Skeletal muscle tissue (tissue), 4 donors: Measurements from ENCODE around the gene FGF4. TPM values are rescaled to one million over a fixed set of nuclear protein-coding genes. Genes with fewer than 3 reads are reported as not detected.
"Not testable (repeated sequence)": the region's sequence is repeated elsewhere in the genome, so short reads cannot be mapped to it uniquely, and the experiment has no call there.

Source experiments
- H3K27ac ChIP-seq: one replicate; pipeline ENCODE4 v1.7.0; 2013; ENCODE audit warnings: mild to moderate bottlenecking, low read depth, low read length, inconsistent platforms
- H3K27me3 ChIP-seq, 3 donors: one replicate each; pipeline ENCODE4 v1.7.0; 2013; ENCODE audit warnings: low read length in 3 of 3; ENCODE audit not compliant: control insufficient read depth in 3 of 3, insufficient read depth in 3 of 3
- H3K36me3 ChIP-seq, 3 donors: one replicate each; pipeline ENCODE4 v1.7.0; 2013; ENCODE audit warnings: low read length in 3 of 3; ENCODE audit not compliant: control insufficient read depth in 3 of 3, insufficient read depth in 3 of 3
- H3K4me1 ChIP-seq, 3 donors: one replicate each; pipeline ENCODE4 v1.7.0; 2013; ENCODE audit warnings: low read length in 3 of 3, mild to moderate bottlenecking in 3 of 3; ENCODE audit not compliant: control insufficient read depth in 3 of 3, insufficient read depth in 3 of 3
- H3K4me3 ChIP-seq, 3 donors: one replicate each; pipeline ENCODE4 v1.7.0; 2013; ENCODE audit warnings: low read length in 3 of 3
- H3K9ac ChIP-seq, 3 donors: one replicate each; pipeline ENCODE4 v1.7.0; 2013; ENCODE audit warnings: low read length in 3 of 3, mild to moderate bottlenecking in 3 of 3, moderate library complexity in 2 of 3, low read depth in 1 of 3
- H3K9me3 ChIP-seq, 3 donors: one replicate each; pipeline ENCODE4 v1.7.0; 2013; ENCODE audit warnings: low read length in 3 of 3; ENCODE audit not compliant: control insufficient read depth in 3 of 3
- total RNA-seq: library from RNA; depleted of rRNA; stranded (reverse); fragments of >200 nt; gene quantifications from one replicate; pipeline ENCODE4 v1.2.3, GENCODE V29; 2014
- donor health status: Osteomylitis.

Gene FGF4
- total RNA-seq, 1 donor from 2014 or later, result 1.6 TPM

DNA sequence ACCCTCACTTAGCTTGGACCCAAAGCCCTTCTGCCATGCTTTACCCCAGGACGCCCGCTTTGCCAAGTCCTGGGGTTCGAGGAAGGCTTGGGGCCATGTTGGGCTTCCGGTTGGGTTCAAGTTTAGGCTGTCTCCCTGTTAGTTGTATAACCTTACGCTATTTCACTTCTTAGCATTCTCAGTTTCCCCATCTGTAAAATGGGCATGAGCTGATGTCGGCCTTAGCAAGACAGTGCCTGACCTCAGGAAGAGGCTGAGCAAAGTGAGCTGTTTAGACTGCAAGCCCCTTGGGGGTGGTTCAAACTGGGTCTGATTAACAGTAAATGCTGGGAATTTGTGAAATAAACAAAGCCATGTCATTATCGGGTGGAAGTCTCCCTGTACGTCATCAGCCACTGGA lies 3.2 kb upstream of the FGF4 start:
- H3K9ac ChIP-seq, result no peak overlapping the region
- peaks cover 41 to 56% (median 42%) of the 10 kb centered on the region in 3 donors for H3K27me3 ChIP-seq
- no peak overlapping the region for H3K4me3 ChIP-seq
- H3K9me3 ChIP-seq, result no peaks in the 10 kb centered on the region
- H3K36me3 ChIP-seq, result no peaks in the 10 kb centered on the region
- no peaks in the 10 kb centered on the region for H3K4me1 ChIP-seq
- no peak overlapping the region for H3K27ac ChIP-seq

DNA sequence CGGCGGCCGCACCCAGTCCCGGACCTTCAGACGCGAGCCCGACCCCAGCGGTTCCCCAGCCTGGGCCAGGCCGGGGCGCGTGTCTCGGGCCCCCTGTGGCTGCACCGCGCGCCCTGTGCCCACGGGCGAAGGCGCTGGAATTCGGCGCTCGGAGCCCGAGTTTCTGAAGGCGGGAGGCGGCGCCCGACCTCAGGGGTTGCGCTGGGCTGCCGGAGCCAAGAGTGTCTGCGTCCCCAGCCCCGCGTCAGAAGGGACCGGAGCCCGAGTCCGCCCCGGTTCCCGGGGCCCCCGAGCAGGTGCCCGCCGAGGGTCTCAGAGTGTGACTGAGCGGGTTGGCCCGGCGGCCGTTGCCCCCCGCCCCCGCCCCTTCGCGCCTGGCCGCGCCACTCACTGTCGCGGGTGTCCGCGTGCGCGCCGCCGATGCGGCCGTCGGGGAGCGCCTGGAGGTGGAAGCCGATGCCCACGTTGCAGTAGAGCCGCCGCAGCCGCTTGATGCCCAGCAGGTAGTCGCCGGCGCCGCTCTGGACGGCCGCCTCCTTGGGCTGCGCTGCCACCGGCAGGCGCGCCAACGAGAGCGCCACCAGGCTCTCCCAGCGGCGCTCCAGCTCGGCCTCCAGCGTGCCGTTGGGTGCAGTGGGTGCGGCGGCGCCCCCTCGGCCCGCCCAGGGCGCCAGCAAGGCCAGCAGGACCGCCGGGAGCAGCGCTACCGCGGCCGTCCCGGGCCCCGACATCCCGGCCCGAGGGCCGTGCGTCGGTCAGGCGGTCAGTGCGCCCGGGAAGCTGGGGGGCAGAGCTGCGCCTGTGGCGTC lies 583 bp downstream of the FGF4 start:
- Histone ChIP-seq H3K9me3 (no peaks in the 10 kb centered on the region), H3K36me3 (no peaks in the 10 kb centered on the region), H3K27me3 (peaks cover 52 to 65% (median 57%) of the 10 kb centered on the region in 3 donors), H3K4me3 (no peak overlapping the region), H3K27ac (no peak overlapping the region), H3K9ac (no peak overlapping the region), H3K4me1 (peaks cover 0 to 3% (median 0%) of the 10 kb centered on the region in 3 donors)

DNA sequence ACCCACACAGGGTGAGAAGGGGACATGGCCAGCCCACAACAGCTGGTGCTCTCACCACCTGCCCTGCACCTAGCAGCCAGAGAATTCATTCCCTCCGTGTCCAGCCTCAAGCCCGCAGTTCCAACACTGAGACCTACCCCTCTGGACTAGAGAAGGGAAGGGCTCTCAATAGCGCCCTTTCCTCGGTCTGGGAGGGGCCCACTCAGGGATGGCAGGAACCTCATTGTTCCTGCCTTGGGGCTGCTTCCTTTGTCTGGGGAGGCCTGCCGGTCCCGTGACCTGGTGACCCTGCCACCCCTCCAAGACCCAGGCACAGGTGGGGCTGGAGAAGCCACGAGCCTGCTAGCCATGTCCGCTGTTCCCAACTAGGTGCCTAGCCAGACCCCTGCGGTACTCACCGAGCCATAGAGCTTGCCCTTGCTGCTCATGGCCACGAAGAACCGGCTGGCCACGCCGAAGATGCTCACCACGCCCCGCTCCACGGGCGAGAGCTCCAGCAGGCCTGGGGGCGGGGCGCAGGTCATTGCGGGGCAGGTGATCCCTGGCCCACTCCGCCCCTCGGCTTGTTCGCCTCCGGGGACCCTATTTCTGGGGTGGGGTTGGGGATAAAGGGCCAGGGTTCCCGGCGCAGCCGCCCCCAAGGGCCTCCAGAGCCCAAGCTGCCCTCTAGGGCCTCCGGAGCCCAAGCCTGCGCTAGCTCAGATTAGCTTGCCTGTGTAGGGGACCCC lies 1.4 kb downstream of the FGF4 start:
- H3K4me3 ChIP-seq, result no peak overlapping the region
- H3K27ac ChIP-seq, result no peak overlapping the region
- H3K36me3 ChIP-seq, result no peaks in the 10 kb centered on the region
- peaks cover 0 to 2% (median 0%) of the 10 kb centered on the region in 3 donors for H3K9me3 ChIP-seq
- H3K9ac ChIP-seq, result no peak overlapping the region
- H3K27me3 ChIP-seq, result peaks cover 59 to 73% (median 64%) of the 10 kb centered on the region in 3 donors
- H3K4me1 ChIP-seq, result peaks cover 0 to 3% (median 0%) of the 10 kb centered on the region in 3 donors

DNA sequence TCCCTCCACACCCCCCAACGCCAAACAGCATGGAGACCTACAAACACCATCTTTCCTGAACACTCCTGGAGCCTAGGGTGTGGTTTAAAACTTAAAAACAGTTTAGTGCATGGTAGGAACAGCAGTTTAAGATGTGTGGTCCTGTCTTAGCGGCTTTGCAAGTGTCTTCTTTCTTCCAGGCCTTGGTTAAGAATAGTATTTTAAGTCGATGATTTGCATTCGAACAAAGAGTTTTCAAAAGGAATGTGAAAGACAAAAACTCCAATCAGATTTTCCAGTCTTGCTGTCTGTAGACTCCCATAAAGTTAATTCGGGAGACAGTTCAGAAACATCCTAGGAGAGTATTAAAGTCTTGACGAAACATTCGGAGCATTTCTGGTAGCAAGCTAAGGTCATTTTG lies 3.7 kb downstream of the FGF4 start:
- Histone ChIP-seq H3K9me3 (peaks cover 0 to 2% (median 0%) of the 10 kb centered on the region in 3 donors), H3K27me3 (peaks cover 52 to 71% (median 59%) of the 10 kb centered on the region in 3 donors), H3K27ac (no peak overlapping the region), H3K4me3 (no peak overlapping the region), H3K4me1 (peaks cover 0 to 3% (median 0%) of the 10 kb centered on the region in 3 donors), H3K36me3 (no peaks in the 10 kb centered on the region), H3K9ac (no peak overlapping the region)

DNA sequence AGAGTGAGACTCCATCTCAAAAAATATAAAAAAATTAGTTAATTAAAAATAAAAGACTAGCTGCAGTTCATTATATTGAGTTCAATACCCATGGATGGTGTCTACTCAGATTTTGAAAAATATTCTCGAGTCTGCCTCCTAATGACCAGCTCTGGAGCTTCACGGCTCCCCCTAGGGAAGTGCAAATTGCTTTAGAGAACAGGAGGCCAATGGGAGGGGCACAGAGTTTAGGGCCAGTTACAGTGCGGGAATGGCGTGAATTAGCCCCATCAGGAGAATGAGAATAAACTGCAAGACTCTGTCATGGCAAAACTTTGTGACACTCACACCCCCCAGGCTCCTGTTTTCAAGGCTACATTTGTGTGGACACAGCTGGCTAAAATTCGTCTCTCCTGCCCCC lies 4.6 kb downstream of the FGF4 start:
- H3K9ac ChIP-seq, result no peak overlapping the region
- peaks cover 0 to 2% (median 0%) of the 10 kb centered on the region in 3 donors for H3K9me3 ChIP-seq
- peaks cover 0 to 3% (median 0%) of the 10 kb centered on the region in 3 donors for H3K4me1 ChIP-seq
- H3K36me3 ChIP-seq, result no peaks in the 10 kb centered on the region
- no peak overlapping the region for H3K27ac ChIP-seq
- H3K4me3 ChIP-seq, result no peak overlapping the region
- H3K27me3 ChIP-seq, result peaks cover 44 to 62% (median 49%) of the 10 kb centered on the region in 3 donors

DNA sequence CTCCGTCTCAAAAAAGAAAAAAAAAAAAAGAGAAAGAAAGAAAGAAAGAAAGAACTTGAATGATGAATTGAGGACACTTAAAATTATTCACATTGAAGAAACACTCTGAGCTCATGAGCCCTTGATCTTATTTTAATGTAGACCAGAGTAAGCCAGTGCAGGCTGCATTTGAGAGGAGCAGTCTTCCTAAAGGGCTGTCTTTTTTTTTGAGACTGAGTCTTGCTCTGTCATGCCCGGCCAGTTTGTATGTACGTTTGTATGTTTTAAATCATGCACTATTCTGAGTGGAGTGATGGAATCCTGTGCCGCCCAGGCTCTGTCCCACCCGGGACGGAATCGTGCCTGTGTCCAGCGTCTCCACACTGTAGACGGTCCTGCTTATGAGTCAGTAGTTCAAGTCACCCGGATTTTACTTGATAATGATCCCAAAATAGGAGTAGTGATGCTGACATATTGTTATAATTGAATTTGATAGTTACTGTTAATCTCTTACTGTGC lies 9.6 kb downstream of the FGF4 start:
- H3K4me1 ChIP-seq, result no peaks in the 10 kb centered on the region
- peaks cover 0 to 2% (median 0%) of the 10 kb centered on the region in 3 donors for H3K9me3 ChIP-seq
- H3K4me3 ChIP-seq, result no peak overlapping the region
- no peak overlapping the region for H3K27ac ChIP-seq
- H3K9ac ChIP-seq, result no peak overlapping the region
- peaks cover 33 to 52% (median 43%) of the 10 kb centered on the region in 3 donors for H3K27me3 ChIP-seq
- H3K36me3 ChIP-seq, result no peaks in the 10 kb centered on the region

DNA sequence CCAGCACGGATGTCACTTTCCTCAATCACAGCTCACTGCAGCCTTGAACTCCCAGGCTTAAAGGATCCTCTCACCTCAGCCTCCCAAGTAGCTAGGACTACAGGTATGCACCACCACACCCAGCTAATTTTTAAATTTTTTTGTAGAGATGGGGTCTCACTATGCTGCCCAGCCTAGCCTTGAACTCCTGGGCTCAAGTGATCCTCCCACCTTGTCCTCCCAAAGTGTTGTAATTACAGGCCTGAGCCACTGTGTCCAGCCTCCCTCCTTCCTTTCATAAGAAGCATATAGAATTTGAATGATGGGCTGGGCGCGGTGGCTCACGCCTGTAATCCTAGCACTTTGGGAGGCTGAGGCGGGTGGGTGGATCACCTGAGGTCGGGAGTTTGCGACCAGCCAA lies 10.2 kb downstream of the FGF4 start:
- not testable (repeated sequence) for H3K36me3 ChIP-seq, H3K9ac ChIP-seq, H3K4me3 ChIP-seq, H3K9me3 ChIP-seq, H3K27ac ChIP-seq, H3K4me1 ChIP-seq
- H3K27me3 ChIP-seq, result peaks cover 32 to 55% (median 42%) of the 10 kb centered on the region in 3 donors

DNA sequence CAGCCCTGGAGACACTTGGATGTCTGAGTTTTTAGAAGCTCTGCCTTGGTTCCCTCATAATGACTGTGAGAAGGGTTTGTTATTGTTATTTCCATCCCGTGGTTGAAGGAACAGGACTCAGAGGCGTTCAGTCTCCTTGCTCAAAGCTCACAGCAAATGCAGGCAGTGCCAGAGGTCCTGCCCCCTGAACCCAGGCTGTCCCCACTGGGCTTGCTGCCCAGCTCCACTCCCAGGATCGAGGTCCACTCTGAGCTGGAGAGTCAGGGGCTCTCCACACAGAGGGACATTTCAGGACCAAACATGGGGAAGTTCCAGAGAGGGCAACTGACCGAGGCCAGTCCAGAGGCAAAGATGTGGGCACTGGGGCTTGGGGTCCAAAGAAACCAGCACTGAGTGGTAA lies 14.8 kb downstream of the FGF4 start:
- no peak overlapping the region for H3K4me3 ChIP-seq
- peaks cover 23 to 42% (median 30%) of the 10 kb centered on the region in 3 donors for H3K27me3 ChIP-seq
- peaks cover 0 to 5% (median 2%) of the 10 kb centered on the region in 3 donors for H3K9me3 ChIP-seq
- no peak overlapping the region for H3K9ac ChIP-seq
- no peaks in the 10 kb centered on the region for H3K36me3 ChIP-seq
- no peak overlapping the region for H3K27ac ChIP-seq
- no peaks in the 10 kb centered on the region for H3K4me1 ChIP-seq

DNA sequence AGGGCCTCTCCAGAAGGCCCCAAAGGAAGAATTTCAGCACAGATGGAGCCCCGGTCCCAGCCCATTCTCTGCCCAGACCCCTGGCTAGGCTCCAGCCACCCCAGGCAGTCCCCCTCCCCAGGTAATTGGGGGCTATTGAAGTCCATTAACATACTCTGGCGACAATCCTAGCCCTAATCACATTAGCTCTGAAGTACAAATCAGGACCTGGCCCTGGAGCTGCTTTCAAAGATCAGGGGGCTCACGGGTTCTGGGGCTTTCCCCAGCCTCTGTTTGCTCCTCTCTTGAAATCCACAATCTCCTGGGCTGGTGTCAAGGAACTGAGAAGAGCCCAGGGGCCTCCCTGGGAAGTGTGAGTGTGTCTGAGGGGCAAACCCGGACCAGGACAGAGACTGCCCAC lies 22.3 kb downstream of the FGF4 start:
- H3K9me3 ChIP-seq, result peaks cover 0 to 2% (median 0%) of the 10 kb centered on the region in 3 donors
- no peak overlapping the region for H3K27ac ChIP-seq
- no peak overlapping the region for H3K4me3 ChIP-seq
- H3K27me3 ChIP-seq, result peaks cover 0 to 38% (median 25%) of the 10 kb centered on the region in 3 donors
- no peaks in the 10 kb centered on the region for H3K4me1 ChIP-seq
- H3K9ac ChIP-seq, result no peak overlapping the region
- no peaks in the 10 kb centered on the region for H3K36me3 ChIP-seq
